PC-9 (cell line): ENCODE data around the gene RBM39. TPM values are rescaled to one million over a fixed set of nuclear protein-coding genes. Genes with fewer than 3 reads are reported as not detected.

ENCODE experiments used
- Bru-seq: library from RNA; stranded (reverse); fragments of 400-500 nt; gene quantifications from one replicate; lab custom pipeline; 2021; lab: Mats Ljungman, UMichigan
- BruChase-seq, 2 experiments: library from RNA; stranded (reverse); fragments of 400-500 nt; gene quantifications; one replicate each; lab custom pipeline; 2021; lab: Mats Ljungman, UMichigan
- BruUV-seq: library from RNA; stranded (reverse); fragments of 400-500 nt; replicated peaks from 2 replicates; lab custom pipeline; 2021; lab: Mats Ljungman, UMichigan
- CTCF ChIA-PET: fragments of 300-600 bp; sonication (Branson Sonifier 250); formaldehyde crosslinking; loops from one replicate; lab custom pipeline; 2022; ENCODE audit warnings: antibody characterized with exemption; lab: Charles Lee
- POLR2A ChIA-PET: fragments of 300-600 bp; sonication (Branson Sonifier 250); formaldehyde crosslinking; loops from one replicate; lab custom pipeline; 2022; ENCODE audit warnings: antibody characterized with exemption; ENCODE audit not compliant: unreplicated experiment; lab: Charles Lee
- DNase-seq, 2 experiments: peaks; one replicate each; pipeline versions ENCODE4 v3.0.0 to v3.0.0-alpha.2; 2015 to 2022; ENCODE audit warnings: mixed read lengths in 1 of 2
- H2AFZ ChIP-seq: fragments of 200-600 bp; sonication (generic); 2 replicates; pipeline ENCODE4 v1.8.1; 2017; ENCODE audit warnings: antibody characterized with exemption
- H3F3A ChIP-seq: fragments of 200-600 bp; sonication (generic); 2 replicates; pipeline ENCODE4 v1.8.1; 2017; ENCODE audit warnings: antibody characterized with exemption, mild to moderate bottlenecking, low read depth; ENCODE audit not compliant: insufficient read depth
- H3K27ac ChIP-seq: fragments of 200-600 bp; sonication (generic); 2 replicates; pipeline ENCODE4 v1.6.1; 2016; ENCODE audit warnings: mixed run types
- H3K27me3 ChIP-seq: fragments of 200-600 bp; sonication (generic); 2 replicates; pipeline ENCODE4 v1.6.1; 2016; ENCODE audit warnings: low read depth, mixed run types; ENCODE audit not compliant: insufficient read depth
- H3K36me3 ChIP-seq: fragments of 200-600 bp; sonication (generic); 2 replicates; pipeline ENCODE4 v1.6.1; 2016; ENCODE audit warnings: low read depth, mixed run types
- H3K4me1 ChIP-seq: fragments of 200-600 bp; sonication (generic); replicated peaks from 2 replicates; pipeline ENCODE4 v1.6.1; 2016; ENCODE audit warnings: mixed run types; ENCODE audit not compliant: insufficient read depth
- H3K4me2 ChIP-seq: fragments of 200-600 bp; sonication (generic); 2 replicates; pipeline ENCODE4 v1.6.1; 2017; ENCODE audit warnings: mixed run types
- H3K4me3 ChIP-seq: fragments of 200-600 bp; sonication (generic); 2 replicates; pipeline ENCODE4 v1.6.1; 2016; ENCODE audit warnings: mixed run types
- H3K79me2 ChIP-seq: fragments of 200-600 bp; sonication (generic); 2 replicates; pipeline ENCODE4 v1.6.1; 2017; ENCODE audit warnings: low read depth, mixed run types
- H3K9me2 ChIP-seq: fragments of 200-600 bp; sonication (generic); 2 replicates; pipeline ENCODE4 v1.8.1; 2017; ENCODE audit warnings: mild to moderate bottlenecking; ENCODE audit not compliant: insufficient read depth
- H3K9me3 ChIP-seq: fragments of 200-600 bp; sonication (generic); 2 replicates; pipeline ENCODE4 v1.8.1; 2016; ENCODE audit warnings: low read depth; ENCODE audit not compliant: insufficient read depth
- H4K20me1 ChIP-seq: fragments of 200-600 bp; sonication (generic); 2 replicates; pipeline ENCODE4 v1.8.1; 2017; ENCODE audit not compliant: insufficient read depth
- CTCF ChIP-seq: fragments of 200-600 bp; sonication (generic); conservative IDR thresholded peaks from 2 replicates; pipeline ENCODE4 v1.6.1; 2017; ENCODE audit warnings: mixed run types, antibody characterized with exemption, mild to moderate bottlenecking, moderate library complexity
- EZH2 ChIP-seq: fragments of 200-600 bp; sonication (generic); IDR thresholded peaks from 2 replicates; pipeline ENCODE4 v1.8.0; 2017; ENCODE audit warnings: antibody characterized with exemption, low read depth
- intact Hi-C: fragments of 100-400 bp; cut with micrococcal nuclease; formaldehyde crosslinking; loops from one replicate; pipeline ENCODE4 v1.10.0; 2022; ENCODE audit not compliant: unreplicated experiment
- long read RNA-seq: library from polyadenylated mRNA; stranded (forward); transcript quantifications from one replicate; pipeline ENCODE4 v2.0.0, GENCODE V29; 2022
- total RNA-seq: library from RNA; stranded (reverse); gene quantifications from 2 replicates; pipeline ENCODE4 v1.2.3, GENCODE V29; 2021

Gene RBM39
- total RNA-seq (354 and 379 TPM in 2 replicates), Bru-seq, nascent RNA (percentile 100 among the genes with signal in this experiment), BruChase-seq, experiment 1, labeled RNA remaining after a 2-hour chase (percentile 99 among the genes with signal in this experiment), BruChase-seq, experiment 2, labeled RNA remaining after a 6-hour chase (percentile 99 among the genes with signal in this experiment)
- long read RNA-seq, full-length matches to known transcripts = 214 of 310 reads
- long read RNA-seq, partial matches to known transcripts = 17 of 310 reads
- long read RNA-seq, other reads (novel, unspliced or antisense) = 79 of 310 reads

- intact Hi-C loops = loop anchor here (1.0 to 5.0 kb wide), 4 partner anchors 30 to 212 kb away; partner anchors contain the start of genes CPNE1, PHF20, RBM12 and SCAND1
- Histone ChIP-seq H3K4me3 (peak within 1 kb of the TSS; percentile 98), H3K4me2 (peak within 1 kb of the TSS; percentile 99), H3K9me3 (no peaks in the 10 kb centered on the region), H3K4me1 (peaks cover 30% of the 10 kb centered on the region), H3K36me3 (peaks cover 36% of the 10 kb centered on the region), H4K20me1 (peaks cover 43% of the 10 kb centered on the region), H3K79me2 (peaks cover 62% of the 10 kb centered on the region), H2AFZ (peak within 1 kb of the TSS; percentile 77), H3K9me2 (no peaks in the 10 kb centered on the region), H3F3A (peaks cover 44% of the 10 kb centered on the region), H3K27ac (peak within 1 kb of the TSS; percentile 96), H3K27me3 (no peaks in the 10 kb centered on the region)
- TF ChIP-seq EZH2 (no peak), CTCF (peak; percentile 50)
- no TSS peak for BruUV-seq
- ChIA-PET POLR2A (interaction anchor here (0.6 to 1.8 kb wide), 25 partner anchors 10 to 1071 kb away, joined by 3 to 65 read pairs (median 4); partner anchors contain the start of genes ERGIC3, NCOA6, NFS1 and PHF20), CTCF (interaction anchor here (0.6 to 2.0 kb wide), 6 partner anchors 14 to 212 kb away, joined by 3 to 10 read pairs (median 7); partner anchors contain the start of genes PHF20 and SCAND1)
- DNase-seq = peak; percentile 99 to 100
Observed at GRCh38 chr20:35741892-35742740, at the start of gene RBM39. RBM39 (minus strand) TSS chr20:35742260; CDS start chr20:35740874, 1,386 bp downstream.

GRCh38 chr20:35791821-35792220 lies 49.8 kb upstream of the RBM39 start:
- Histone ChIP-seq H3K9me2 (no peaks in the 10 kb centered on the region), H3K27ac (peak overlapping the region; percentile 54), H3F3A (peaks cover 11% of the 10 kb centered on the region; the same call in 1 of the 2 replicates), H3K79me2 (peaks cover 5% of the 10 kb centered on the region; the same call in 1 of the 2 replicates), H3K9me3 (no peaks in the 10 kb centered on the region), H2AFZ (no peak overlapping the region), H3K4me3 (no peak overlapping the region), H4K20me1 (0 out of 2 replicates have a peak, but pooled peaks cover 3% of the 10 kb centered on the region), H3K36me3 (no peaks in the 10 kb centered on the region), H3K27me3 (no peaks in the 10 kb centered on the region), H3K4me2 (0 out of 2 replicates have a peak overlapping the region, but pooled peaks have one; percentile 28), H3K4me1 (no peaks in the 10 kb centered on the region; the same call in 1 of the 2 replicates)
- intact Hi-C loops = no loop called here
- TF ChIP-seq EZH2 (no peak), CTCF (no peak)
- DNase-seq = peak in 1 of 2 experiments; percentile 81
- BruUV-seq = no TSS peak
- ChIA-PET CTCF (no interaction called here), POLR2A (interaction anchor here (0.7 kb wide), 1 partner anchor 48 kb away, joined by 6 read pairs; no protein-coding TSS in a partner anchor)

GRCh38 chr20:35791097-35791496 lies 49.0 kb upstream of the RBM39 start:
- TF ChIP-seq CTCF (no peak), EZH2 (no peak)
- DNase-seq = no peak
- BruUV-seq = no TSS peak
- H4K20me1 ChIP-seq = no peaks in the 10 kb centered on the region
- no peaks in the 10 kb centered on the region for H3K9me3 ChIP-seq
- H3F3A ChIP-seq = peaks cover 11% of the 10 kb centered on the region; the same call in 1 of the 2 replicates
- ChIA-PET POLR2A (interaction anchor here (0.7 kb wide), 1 partner anchor 47 kb away, joined by 6 read pairs; no protein-coding TSS in a partner anchor), CTCF (no interaction called here)
- no peak overlapping the region for H3K27ac ChIP-seq
- H3K27me3 ChIP-seq = no peaks in the 10 kb centered on the region
- H3K9me2 ChIP-seq = no peaks in the 10 kb centered on the region
- no peaks in the 10 kb centered on the region for H3K36me3 ChIP-seq
- no peak overlapping the region for H3K4me3 ChIP-seq
- H3K79me2 ChIP-seq = peaks cover 5% of the 10 kb centered on the region; the same call in 1 of the 2 replicates
- H3K4me1 ChIP-seq = no peaks in the 10 kb centered on the region; the same call in 1 of the 2 replicates
- H2AFZ ChIP-seq = no peak overlapping the region
- no peak overlapping the region for H3K4me2 ChIP-seq
- intact Hi-C loops = no loop called here
